GM23248 (cell line): ENCODE measurements around the gene MAML3. TPM values are rescaled to one million over a fixed set of nuclear protein-coding genes. Genes with fewer than 3 reads are reported as not detected.
A peak's percentile ranks its signal among the peaks of the same experiment; 100 is the strongest.

Experiments used
- DNase-seq: peaks from one replicate; pipeline ENCODE4 v3.0.0-alpha.2; 2015
- H2AFZ ChIP-seq: fragments of 200-600 bp; sonication (generic); 2 replicates; pipeline ENCODE4 v1.6.1; 2016; ENCODE audit warnings: antibody characterized with exemption
- H3F3A ChIP-seq: fragments of 200-600 bp; sonication (generic); 2 replicates; pipeline ENCODE4 v1.6.1; 2016; ENCODE audit warnings: mild to moderate bottlenecking, antibody characterized with exemption, mixed run types; ENCODE audit not compliant: insufficient read depth
- H3K27ac ChIP-seq: fragments of 200-600 bp; sonication (generic); 2 replicates; pipeline ENCODE4 v1.5.1; 2016; ENCODE audit warnings: mild to moderate bottlenecking
- H3K27me3 ChIP-seq: fragments of 200-600 bp; sonication (generic); replicated peaks from 2 replicates; pipeline ENCODE4 v1.6.1; 2016; ENCODE audit warnings: mild to moderate bottlenecking; ENCODE audit not compliant: insufficient read depth
- H3K36me3 ChIP-seq: fragments of 200-600 bp; sonication (generic); 2 replicates; pipeline ENCODE4 v1.6.1; 2016; ENCODE audit warnings: low read depth, mild to moderate bottlenecking
- H3K4me1 ChIP-seq: fragments of 200-600 bp; sonication (generic); 2 replicates; pipeline ENCODE4 v1.6.1; 2016; ENCODE audit warnings: mild to moderate bottlenecking; ENCODE audit not compliant: insufficient read depth
- H3K4me2 ChIP-seq: fragments of 200-600 bp; sonication (generic); one replicate; pipeline ENCODE4 v1.6.1; 2016; ENCODE audit warnings: mild to moderate bottlenecking; ENCODE audit not compliant: unreplicated experiment
- H3K4me3 ChIP-seq: fragments of 200-600 bp; sonication (generic); 2 replicates; pipeline ENCODE4 v1.5.1; 2016; ENCODE audit warnings: mild to moderate bottlenecking
- H3K79me2 ChIP-seq: fragments of 200-600 bp; sonication (generic); 2 replicates; pipeline ENCODE4 v1.6.1; 2016; ENCODE audit warnings: mild to moderate bottlenecking; ENCODE audit not compliant: insufficient read depth
- H3K9ac ChIP-seq: fragments of 200-600 bp; sonication (generic); 2 replicates; pipeline ENCODE4 v1.6.1; 2016; ENCODE audit warnings: mild to moderate bottlenecking
- H3K9me2 ChIP-seq: fragments of 200-600 bp; sonication (generic); 2 replicates; pipeline ENCODE4 v1.6.1; 2016; ENCODE audit warnings: mixed run types, mild to moderate bottlenecking, moderate library complexity; ENCODE audit not compliant: insufficient read depth
- H3K9me3 ChIP-seq: fragments of 200-600 bp; sonication (generic); one replicate; pipeline ENCODE4 v1.6.1; 2017; ENCODE audit warnings: low read depth
- H4K20me1 ChIP-seq: fragments of 200-600 bp; sonication (generic); 2 replicates; pipeline ENCODE4 v1.6.0; 2016; ENCODE audit not compliant: insufficient read depth
- EZH2 ChIP-seq: fragments of 200-600 bp; sonication (generic); IDR thresholded peaks from 2 replicates; pipeline ENCODE4 v1.6.1; 2018; ENCODE audit warnings: antibody characterized with exemption, mild to moderate bottlenecking; ENCODE audit not compliant: insufficient read depth, poor library complexity, severe bottlenecking
- EZH2phosphoT487 ChIP-seq: fragments of 200-600 bp; sonication (generic); IDR thresholded peaks from 2 replicates; pipeline ENCODE4 v1.6.1; 2018; ENCODE audit warnings: antibody characterized with exemption, moderate library complexity, mild to moderate bottlenecking, low read depth; ENCODE audit not compliant: insufficient read depth
- WGBS, 2 experiments: methylation state at CpG; one replicate each; pipeline ENCODE4 v1.1.6; 2015 to 2017; ENCODE audit warnings: low lambda C conversion rate in 2 of 2, low coverage in 1 of 2; ENCODE audit errors: missing lambda C conversion rate in 2 of 2; 5-methylcytosine and 5-hydroxymethylcytosine counted together
- in situ Hi-C: fragments of 300-500 bp; cut with MboI; formaldehyde crosslinking; loops from 2 replicates; pipeline ENCODE4 v1.15.0; 2020
- polyA plus RNA-seq: library from polyadenylated mRNA; unstranded; fragments of >200 nt; fragmentation: Nextera tagmentation; extraction: Ambion mirVana; gene quantifications from 2 replicates; pipeline ENCODE4 v1.2.1, GENCODE V29; 2016
- total RNA-seq: library from RNA; depleted of rRNA; stranded (reverse); fragments of >200 nt; shearing (Covaris generic); gene quantifications from 2 replicates; pipeline ENCODE4 v1.2.3, GENCODE V29; 2014

The MAML3 gene
- total and polyA plus RNA-seq, 2 experiments from 2014 or later = 0.96 to 1.5 TPM

DNA sequence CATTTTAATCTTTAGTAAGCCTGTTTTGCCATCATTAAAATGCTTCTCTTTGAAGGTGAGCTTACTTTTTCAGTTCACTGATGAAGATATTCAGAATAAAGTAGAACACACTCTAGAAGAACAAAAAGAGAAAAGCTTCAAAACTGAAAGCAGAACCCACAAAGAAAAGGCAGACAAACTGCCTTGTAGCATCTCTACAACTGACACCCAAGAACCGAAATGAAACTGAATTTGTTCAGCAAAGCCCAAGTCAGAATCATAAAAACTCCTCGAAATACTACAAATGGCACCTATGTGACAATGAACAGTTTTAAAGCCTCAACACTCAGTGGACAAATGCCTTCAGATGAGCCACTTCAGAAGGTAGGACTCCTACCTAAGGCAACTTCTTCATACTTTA lies 83.6 kb downstream of the MAML3 start:
- H3K9ac ChIP-seq = no peak overlapping the region
- H3K27ac ChIP-seq = no peak overlapping the region
- no peak for TF ChIP-seq EZH2phosphoT487
- no peaks in the 10 kb centered on the region for H4K20me1 ChIP-seq
- H3K9me2 ChIP-seq = no peaks in the 10 kb centered on the region
- peaks cover 15% of the 10 kb centered on the region for H3F3A ChIP-seq
- H3K36me3 ChIP-seq = no peaks in the 10 kb centered on the region
- no peaks in the 10 kb centered on the region for H3K9me3 ChIP-seq
- peaks cover 57% of the 10 kb centered on the region for H3K4me1 ChIP-seq
- DNase-seq = no peak
- peak overlapping the region; percentile 18 for H3K4me2 ChIP-seq
- no peaks in the 10 kb centered on the region for H3K79me2 ChIP-seq
- 97 to 98% methylated on average over 2 of the region's 2 CpGs for WGBS, 2 experiments
- no peaks in the 10 kb centered on the region for H3K27me3 ChIP-seq
- H3K4me3 ChIP-seq = no peak overlapping the region
- in situ Hi-C loops = no loop called here
- no peak overlapping the region for H2AFZ ChIP-seq

DNA sequence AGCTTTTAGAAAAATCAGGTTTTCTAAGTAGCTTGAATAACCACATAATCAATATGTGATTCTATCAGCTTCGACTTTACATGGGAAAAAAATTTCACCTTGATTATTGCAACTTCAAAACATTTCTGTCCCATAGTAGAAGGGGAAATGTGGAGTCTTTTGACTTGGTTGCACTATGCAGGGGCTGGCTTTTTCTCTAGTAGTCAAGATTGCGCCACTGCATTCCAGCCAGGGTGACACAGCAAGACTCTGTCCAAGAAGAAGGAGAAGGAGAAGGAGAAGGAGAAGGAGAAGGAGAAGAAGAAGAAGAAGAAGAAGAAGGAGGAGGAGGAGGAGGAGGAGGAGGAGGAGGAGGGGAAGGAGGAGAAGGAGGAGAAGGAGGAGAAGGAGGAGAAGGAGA lies 84.9 kb downstream of the MAML3 start:
- Histone ChIP-seq H3K27ac (no peak overlapping the region), H3K9me3 (no peaks in the 10 kb centered on the region), H4K20me1 (no peaks in the 10 kb centered on the region), H3K4me2 (peak overlapping the region; percentile 30), H3K36me3 (no peaks in the 10 kb centered on the region), H3K9ac (no peak overlapping the region), H3F3A (peaks cover 15% of the 10 kb centered on the region), H3K4me1 (peaks cover 63% of the 10 kb centered on the region), H3K27me3 (no peaks in the 10 kb centered on the region), H2AFZ (peak overlapping the region; percentile 0; the same call in 1 of the 2 replicates), H3K9me2 (no peaks in the 10 kb centered on the region), H3K4me3 (no peak overlapping the region), H3K79me2 (no peaks in the 10 kb centered on the region)
- in situ Hi-C loops = no loop called here
- no peak for TF ChIP-seq EZH2phosphoT487
- no peak for TF ChIP-seq EZH2
- 36 to 49% methylated on average over 2 of the region's 2 CpGs for WGBS, 2 experiments
- peak; percentile 84 for DNase-seq

DNA sequence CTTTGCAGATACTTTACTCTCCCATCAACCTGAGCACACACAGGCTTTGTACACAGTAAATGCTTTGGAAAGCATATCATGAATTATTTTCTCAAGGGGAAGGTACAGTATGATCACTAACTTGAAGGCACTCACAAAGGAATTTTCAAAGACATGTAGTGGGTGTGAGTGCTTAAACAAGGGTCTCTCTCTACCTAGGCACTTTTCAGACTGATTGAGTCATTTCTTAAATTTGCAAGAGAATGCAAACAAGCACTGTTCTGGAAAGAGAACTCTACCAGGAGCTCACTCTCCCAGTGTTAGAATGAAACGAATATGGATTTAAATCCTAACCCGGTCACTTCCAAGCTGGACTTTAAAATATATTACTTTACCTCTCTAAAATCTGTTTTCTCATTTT lies 85.7 kb downstream of the MAML3 start:
- no peaks in the 10 kb centered on the region for H3K9me3 ChIP-seq
- in situ Hi-C loops = no loop called here
- H3K4me3 ChIP-seq = no peak overlapping the region
- peak overlapping the region; percentile 0; the same call in 1 of the 2 replicates for H2AFZ ChIP-seq
- peaks cover 15% of the 10 kb centered on the region for H3F3A ChIP-seq
- H3K27ac ChIP-seq = no peak overlapping the region
- no peaks in the 10 kb centered on the region for H3K27me3 ChIP-seq
- peaks cover 63% of the 10 kb centered on the region for H3K4me1 ChIP-seq
- H4K20me1 ChIP-seq = no peaks in the 10 kb centered on the region
- H3K36me3 ChIP-seq = no peaks in the 10 kb centered on the region
- TF ChIP-seq EZH2 (no peak), EZH2phosphoT487 (no peak)
- H3K9ac ChIP-seq = no peak overlapping the region
- WGBS, 2 experiments = 82 to 90% methylated on average over 2 of the region's 2 CpGs
- no peaks in the 10 kb centered on the region for H3K79me2 ChIP-seq
- no peak overlapping the region for H3K4me2 ChIP-seq
- H3K9me2 ChIP-seq = no peaks in the 10 kb centered on the region
- DNase-seq = no peak

DNA sequence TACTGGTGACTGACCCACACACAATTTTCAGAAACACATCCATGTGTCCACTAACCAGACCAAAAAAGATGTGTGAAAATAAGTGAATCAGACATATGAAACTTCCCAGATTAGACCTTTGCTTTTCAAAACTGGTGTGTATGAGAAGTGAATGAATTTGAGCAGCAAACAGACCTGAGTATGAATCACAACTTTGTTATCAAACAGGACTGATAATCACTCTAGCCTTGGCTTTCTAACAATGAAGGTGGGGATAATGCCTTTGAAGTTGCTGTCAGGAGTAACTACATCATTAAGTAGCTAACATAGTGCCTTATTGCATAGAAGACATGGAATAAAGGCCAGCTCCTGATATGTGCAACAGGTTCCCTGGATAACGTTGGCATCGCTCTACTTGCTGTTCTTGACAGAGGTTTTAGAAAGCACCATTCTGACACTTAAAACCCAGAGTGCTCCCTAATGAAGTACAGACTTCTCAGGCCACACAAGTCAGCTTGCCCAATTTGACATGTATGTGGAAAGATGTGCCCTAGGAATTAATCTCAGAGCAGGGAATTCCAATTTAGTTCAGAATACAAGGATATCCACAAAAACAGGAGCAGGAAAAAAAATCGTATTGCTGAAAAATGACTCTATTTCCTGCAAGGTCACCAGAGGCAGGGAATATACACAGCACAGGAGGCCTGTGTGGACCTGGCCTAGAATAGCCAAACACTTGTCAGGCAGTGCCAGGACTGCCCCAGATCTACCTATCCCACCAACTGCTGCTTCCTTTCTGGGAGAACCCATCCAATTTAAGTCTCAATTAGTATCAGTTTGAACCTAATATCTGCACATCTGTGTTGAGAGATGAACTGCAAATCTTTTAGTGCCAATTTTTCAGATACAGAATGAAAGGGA lies 87.7 kb downstream of the MAML3 start:
- Histone ChIP-seq H4K20me1 (no peaks in the 10 kb centered on the region), H2AFZ (no peak overlapping the region), H3K36me3 (no peaks in the 10 kb centered on the region), H3K4me1 (peaks cover 50% of the 10 kb centered on the region), H3F3A (peaks cover 11% of the 10 kb centered on the region), H3K4me3 (no peak overlapping the region), H3K27me3 (no peaks in the 10 kb centered on the region), H3K9ac (no peak overlapping the region), H3K27ac (no peak overlapping the region), H3K9me3 (no peaks in the 10 kb centered on the region), H3K4me2 (no peak overlapping the region), H3K9me2 (no peaks in the 10 kb centered on the region), H3K79me2 (no peaks in the 10 kb centered on the region)
- 70 to 74% methylated on average over 3 of the region's 3 CpGs for WGBS, 2 experiments
- in situ Hi-C loops = no loop called here
- TF ChIP-seq EZH2 = no peak
- no peak for TF ChIP-seq EZH2phosphoT487
- no peak for DNase-seq
